Prostate gland (tissue), 2 donors: ENCODE measurements around the gene TRAF2. TPM values are rescaled to one million over a fixed set of nuclear protein-coding genes. Genes with fewer than 3 reads are reported as not detected.

Experiments used
- DNase-seq: peaks from one replicate; pipeline ENCODE4 v3.0.0-alpha.2; 2019; ENCODE audit warnings: low spot score
- H3K27ac ChIP-seq, 2 donors: fragments of 200-600 bp; sonication (generic); 2 replicates each; pipeline ENCODE4 v1.5.1; 2017 to 2019
- H3K27me3 ChIP-seq: fragments of 200-600 bp; sonication (generic); replicated peaks from 2 replicates; pipeline ENCODE4 v1.5.1; 2019; ENCODE audit not compliant: insufficient read depth
- H3K36me3 ChIP-seq, 2 donors: fragments of 200-600 bp; sonication (generic); 1 replicate in 1 of 2; 2 replicates in 1 of 2; pipeline versions ENCODE4 v1.5.1 to v1.8.1; 2017 to 2019
- H3K4me1 ChIP-seq: fragments of 200-600 bp; sonication (generic); replicated peaks from 2 replicates; pipeline ENCODE4 v1.5.1; 2019
- H3K4me3 ChIP-seq, 2 donors: fragments of 200-600 bp; sonication (generic); 2 replicates each; pipeline ENCODE4 v1.5.1; 2017 to 2019
- H3K9me3 ChIP-seq: fragments of 200-600 bp; sonication (generic); 2 replicates; pipeline ENCODE4 v1.5.1; 2017
- POLR2A ChIP-seq: fragments of 450-650 bp; IDR thresholded peaks from one replicate; pipeline ENCODE4 v1.6.1; 2016; ENCODE audit warnings: antibody characterized with exemption, mild to moderate bottlenecking
- POLR2AphosphoS5 ChIP-seq: sonication (generic); formaldehyde crosslinking; IDR thresholded peaks from one replicate; pipeline ENCODE4 v1.6.1; 2017; ENCODE audit warnings: antibody characterized with exemption
- WGBS: methylation state at CpG from one replicate; pipeline ENCODE4 v1.1.5; 2018; 5-methylcytosine and 5-hydroxymethylcytosine counted together
- intact Hi-C: fragments of 100-400 bp; cut with DNase I; formaldehyde crosslinking; loops from one replicate; pipeline ENCODE4 v1.14.2; 2022
- total RNA-seq, 2 donors: library from RNA; depleted of rRNA; stranded (reverse); fragments of >200 nt; gene quantifications; one replicate each; pipeline ENCODE4 v1.1.0, GENCODE V29; 2016
- TF ChIP-seq, protein P1 (sequence below), 4 experiments: fragments of 200-600 bp in 2 of 4; fragments of 450-650 bp in 2 of 4; sonication (generic) in 2 of 4; IDR thresholded peaks; 1 replicate in 3 of 4; 2 replicates in 1 of 4; pipeline ENCODE4 v1.5.1; 2016 to 2019; ENCODE audit warnings: antibody characterized with exemption in 4 of 4, mild to moderate bottlenecking in 2 of 4, moderate library complexity in 2 of 4

Gene TRAF2
- total RNA-seq, 2 donors from 2014 or later, result 23.6 to 24.2 TPM

GRCh38 chr9:136855461-136856078 lies 30.7 kb upstream of the TRAF2 start:
- Histone ChIP-seq H3K9me3 (no peaks in the 10 kb centered on the region), H3K27me3 (no peaks in the 10 kb centered on the region), H3K4me3 (no peak overlapping the region), H3K4me1 (peaks cover 16% of the 10 kb centered on the region), H3K27ac (no peak overlapping the region), H3K36me3 (no peaks in the 10 kb centered on the region)
- TF ChIP-seq, protein P1, sequence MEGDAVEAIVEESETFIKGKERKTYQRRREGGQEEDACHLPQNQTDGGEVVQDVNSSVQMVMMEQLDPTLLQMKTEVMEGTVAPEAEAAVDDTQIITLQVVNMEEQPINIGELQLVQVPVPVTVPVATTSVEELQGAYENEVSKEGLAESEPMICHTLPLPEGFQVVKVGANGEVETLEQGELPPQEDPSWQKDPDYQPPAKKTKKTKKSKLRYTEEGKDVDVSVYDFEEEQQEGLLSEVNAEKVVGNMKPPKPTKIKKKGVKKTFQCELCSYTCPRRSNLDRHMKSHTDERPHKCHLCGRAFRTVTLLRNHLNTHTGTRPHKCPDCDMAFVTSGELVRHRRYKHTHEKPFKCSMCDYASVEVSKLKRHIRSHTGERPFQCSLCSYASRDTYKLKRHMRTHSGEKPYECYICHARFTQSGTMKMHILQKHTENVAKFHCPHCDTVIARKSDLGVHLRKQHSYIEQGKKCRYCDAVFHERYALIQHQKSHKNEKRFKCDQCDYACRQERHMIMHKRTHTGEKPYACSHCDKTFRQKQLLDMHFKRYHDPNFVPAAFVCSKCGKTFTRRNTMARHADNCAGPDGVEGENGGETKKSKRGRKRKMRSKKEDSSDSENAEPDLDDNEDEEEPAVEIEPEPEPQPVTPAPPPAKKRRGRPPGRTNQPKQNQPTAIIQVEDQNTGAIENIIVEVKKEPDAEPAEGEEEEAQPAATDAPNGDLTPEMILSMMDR (IDR thresholded peaks at IDR 0.05), result no peak
- TF ChIP-seq POLR2AphosphoS5 (no peak), POLR2A (no peak)
- 75% methylated on average over 13 of the region's 26 CpGs for WGBS
- intact Hi-C loops, result no loop called here
- no peak for DNase-seq

- intact Hi-C loops, result no loop called here
Measured at GRCh38 chr9:136856079-136856476, 30.2 kb upstream of the TRAF2 start.

DNA sequence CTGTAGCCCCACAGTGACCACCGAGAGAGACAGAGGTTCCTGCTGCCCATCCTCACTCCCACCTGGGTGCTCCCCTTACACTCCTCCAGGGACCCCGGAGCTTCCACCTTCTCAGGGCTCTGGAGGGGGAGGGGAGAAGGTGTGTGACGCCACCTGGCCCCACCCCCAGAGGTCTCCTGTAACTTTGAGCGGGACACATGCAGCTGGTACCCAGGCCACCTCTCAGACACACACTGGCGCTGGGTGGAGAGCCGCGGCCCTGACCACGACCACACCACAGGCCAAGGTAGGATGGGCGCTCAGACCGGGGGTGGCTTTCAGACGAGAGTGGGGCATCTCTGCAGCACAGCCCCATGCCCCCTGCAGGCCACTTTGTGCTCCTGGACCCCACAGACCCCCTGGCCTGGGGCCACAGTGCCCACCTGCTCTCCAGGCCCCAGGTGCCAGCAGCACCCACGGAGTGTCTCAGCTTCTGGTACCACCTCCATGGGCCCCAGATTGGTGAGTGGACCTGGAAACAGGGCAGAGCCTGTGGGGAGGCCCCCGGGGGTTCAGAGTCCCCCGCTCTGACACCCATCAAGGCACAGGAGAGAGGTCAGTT lies 29.7 kb upstream of the TRAF2 start:
- TF ChIP-seq, protein P1 (IDR thresholded peaks at IDR 0.05), result no peak
- H3K4me3 ChIP-seq, result no peak overlapping the region
- intact Hi-C loops, result no loop called here
- no peaks in the 10 kb centered on the region for H3K27me3 ChIP-seq
- no peak for DNase-seq
- 72% methylated on average over 13 of the region's 14 CpGs for WGBS
- no peaks in the 10 kb centered on the region for H3K36me3 ChIP-seq
- H3K9me3 ChIP-seq, result no peaks in the 10 kb centered on the region
- peaks cover 16% of the 10 kb centered on the region for H3K4me1 ChIP-seq
- H3K27ac ChIP-seq, result no peak overlapping the region

More at GRCh38 chr9:136856079-136856476, 30.2 kb upstream of the TRAF2 start:
- no peaks in the 10 kb centered on the region for H3K9me3 ChIP-seq
- no peak for DNase-seq
- no peak overlapping the region for H3K4me3 ChIP-seq
- no peaks in the 10 kb centered on the region for H3K36me3 ChIP-seq
- TF ChIP-seq POLR2AphosphoS5, result no peak
- TF ChIP-seq, protein P1 (IDR thresholded peaks at IDR 0.05), result no peak
- no peak for TF ChIP-seq POLR2A
- H3K27ac ChIP-seq, result no peak overlapping the region
- H3K27me3 ChIP-seq, result no peaks in the 10 kb centered on the region
- peaks cover 16% of the 10 kb centered on the region for H3K4me1 ChIP-seq
- WGBS, result 59% methylated on average over 14 of the region's 15 CpGs

- H3K36me3 ChIP-seq, result no peaks in the 10 kb centered on the region
- H3K27ac ChIP-seq, result no peak overlapping the region
- no peak for DNase-seq
- H3K9me3 ChIP-seq, result no peaks in the 10 kb centered on the region
- H3K4me1 ChIP-seq, result peaks cover 16% of the 10 kb centered on the region
- no peaks in the 10 kb centered on the region for H3K27me3 ChIP-seq
- intact Hi-C loops, result no loop called here
- no peak overlapping the region for H3K4me3 ChIP-seq
- WGBS, result 79% methylated on average over 7 of the region's 19 CpGs
- TF ChIP-seq POLR2AphosphoS5, result no peak
- TF ChIP-seq POLR2A, result no peak
- TF ChIP-seq, protein P1 (IDR thresholded peaks at IDR 0.05), result no peak
Measured at GRCh38 chr9:136857166-136857565, 29.1 kb upstream of the TRAF2 start.
